OCI-LY3 (cell line): ENCODE data around the gene SRPX.

Source experiments
- H2AFZ ChIP-seq: fragments of 200-600, 300-600 bp; shearing (Covaris generic); 2 replicates; pipeline ENCODE4 v1.6.0; 2014; ENCODE audit warnings: antibody characterized with exemption, low read depth, low read length
- H3K27ac ChIP-seq: fragments of 200-600, 300-600 bp; sonication (generic); 2 replicates; pipeline ENCODE4 v1.5.1; 2014; ENCODE audit warnings: mild to moderate bottlenecking, low read length, moderate library complexity, mixed read lengths
- H3K27me3 ChIP-seq: fragments of 200-600, 300-600 bp; sonication (generic); 2 replicates; pipeline ENCODE4 v1.6.1; 2014; ENCODE audit warnings: low read depth, low read length, mixed read lengths
- H3K36me3 ChIP-seq: fragments of 200-600, 300-600 bp; sonication (generic); replicated peaks from 2 replicates; pipeline ENCODE3; 2014; ENCODE audit warnings: low read depth, low read length, mixed read lengths
- H3K4me1 ChIP-seq: fragments of 300-600, 200-600 bp; sonication (generic); 2 replicates; pipeline ENCODE4 v1.6.1; 2014; ENCODE audit warnings: low read length, mixed read lengths
- H3K4me2 ChIP-seq: fragments of 200-600, 300-600 bp; sonication (generic); 2 replicates; pipeline ENCODE4 v1.6.1; 2014; ENCODE audit warnings: low read length, mixed read lengths
- H3K4me3 ChIP-seq: fragments of 300-600, 200-600 bp; sonication (generic); 2 replicates; pipeline ENCODE4 v1.5.1; 2014; ENCODE audit warnings: antibody characterized with exemption, mild to moderate bottlenecking, low read length, moderate library complexity
- H3K79me2 ChIP-seq: fragments of 300-600, 200-600 bp; shearing (Covaris generic); 2 replicates; pipeline ENCODE4 v1.6.1; 2014; ENCODE audit warnings: mild to moderate bottlenecking, low read length, mixed read lengths
- H3K9ac ChIP-seq: fragments of 300-600, 200-600 bp; shearing (Covaris generic); 2 replicates; pipeline ENCODE4 v1.6.0; 2014; ENCODE audit warnings: mild to moderate bottlenecking, low read length, moderate library complexity
- H3K9me3 ChIP-seq: fragments of 200-600, 300-600 bp; shearing (Covaris generic); 2 replicates; pipeline ENCODE4 v1.6.1; 2014; ENCODE audit warnings: low read length, mixed read lengths; ENCODE audit not compliant: insufficient read depth
- H4K20me1 ChIP-seq: fragments of 200-600, 300-600 bp; sonication (generic); 2 replicates; pipeline ENCODE4 v1.6.1; 2016; ENCODE audit warnings: low read length, mixed read lengths; ENCODE audit not compliant: insufficient read depth
- EZH2phosphoT487 ChIP-seq: fragments of 200-600 bp; shearing (Covaris generic); IDR thresholded peaks from 2 replicates; pipeline ENCODE4 v1.6.1; 2018; ENCODE audit warnings: antibody characterized with exemption, mixed run types, low read depth
- TF ChIP-seq, protein P1 (sequence below): fragments of 200-600, 300-600 bp; sonication (generic); IDR thresholded peaks from 2 replicates; pipeline ENCODE4 v1.5.1; 2014; ENCODE audit warnings: antibody characterized with exemption, low read length, low read depth

The SRPX gene

GRCh38 chrX:38109042-38109898 lies 111.4 kb downstream of the SRPX start:
- no peaks in the 10 kb centered on the region for H3K27me3 ChIP-seq

GRCh38 chrX:38108364-38108763 lies 112.3 kb downstream of the SRPX start:
- Histone ChIP-seq H3K9me3 (no peaks in the 10 kb centered on the region), H3K4me2 (no peak overlapping the region), H3K27ac (no peak overlapping the region), H3K36me3 (no peaks in the 10 kb centered on the region), H3K27me3 (no peaks in the 10 kb centered on the region), H3K4me1 (no peaks in the 10 kb centered on the region), H4K20me1 (no peaks in the 10 kb centered on the region), H2AFZ (no peak overlapping the region), H3K9ac (no peak overlapping the region), H3K79me2 (no peaks in the 10 kb centered on the region), H3K4me3 (no peak overlapping the region)
- TF ChIP-seq, protein P1, sequence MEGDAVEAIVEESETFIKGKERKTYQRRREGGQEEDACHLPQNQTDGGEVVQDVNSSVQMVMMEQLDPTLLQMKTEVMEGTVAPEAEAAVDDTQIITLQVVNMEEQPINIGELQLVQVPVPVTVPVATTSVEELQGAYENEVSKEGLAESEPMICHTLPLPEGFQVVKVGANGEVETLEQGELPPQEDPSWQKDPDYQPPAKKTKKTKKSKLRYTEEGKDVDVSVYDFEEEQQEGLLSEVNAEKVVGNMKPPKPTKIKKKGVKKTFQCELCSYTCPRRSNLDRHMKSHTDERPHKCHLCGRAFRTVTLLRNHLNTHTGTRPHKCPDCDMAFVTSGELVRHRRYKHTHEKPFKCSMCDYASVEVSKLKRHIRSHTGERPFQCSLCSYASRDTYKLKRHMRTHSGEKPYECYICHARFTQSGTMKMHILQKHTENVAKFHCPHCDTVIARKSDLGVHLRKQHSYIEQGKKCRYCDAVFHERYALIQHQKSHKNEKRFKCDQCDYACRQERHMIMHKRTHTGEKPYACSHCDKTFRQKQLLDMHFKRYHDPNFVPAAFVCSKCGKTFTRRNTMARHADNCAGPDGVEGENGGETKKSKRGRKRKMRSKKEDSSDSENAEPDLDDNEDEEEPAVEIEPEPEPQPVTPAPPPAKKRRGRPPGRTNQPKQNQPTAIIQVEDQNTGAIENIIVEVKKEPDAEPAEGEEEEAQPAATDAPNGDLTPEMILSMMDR: no peak
- no peak for TF ChIP-seq EZH2phosphoT487

More at GRCh38 chrX:38109042-38109898, 111.4 kb downstream of the SRPX start:
- Histone ChIP-seq H3K9ac (no peak overlapping the region), H3K27ac (no peak overlapping the region), H4K20me1 (no peaks in the 10 kb centered on the region), H3K4me2 (no peak overlapping the region), H3K4me1 (no peaks in the 10 kb centered on the region), H3K36me3 (no peaks in the 10 kb centered on the region), H2AFZ (no peak overlapping the region), H3K4me3 (no peak overlapping the region), H3K79me2 (no peaks in the 10 kb centered on the region), H3K9me3 (no peaks in the 10 kb centered on the region)
- TF ChIP-seq, protein P1: no peak
- TF ChIP-seq EZH2phosphoT487: no peak

- TF ChIP-seq, protein P1: no peak
- no peak for TF ChIP-seq EZH2phosphoT487
- Histone ChIP-seq H3K9ac (no peak overlapping the region), H3K27me3 (no peaks in the 10 kb centered on the region), H3K27ac (no peak overlapping the region), H3K4me3 (no peak overlapping the region), H4K20me1 (no peaks in the 10 kb centered on the region), H3K4me1 (no peaks in the 10 kb centered on the region), H3K79me2 (no peaks in the 10 kb centered on the region), H3K4me2 (no peak overlapping the region), H3K9me3 (no peaks in the 10 kb centered on the region), H3K36me3 (no peaks in the 10 kb centered on the region), H2AFZ (no peak overlapping the region)
Measured at GRCh38 chrX:38106991-38107655, 113.5 kb downstream of the SRPX start.

- Histone ChIP-seq H3K4me3 (no peak overlapping the region), H3K9ac (no peak overlapping the region), H2AFZ (no peak overlapping the region), H3K36me3 (no peaks in the 10 kb centered on the region), H3K27ac (no peak overlapping the region), H3K27me3 (no peaks in the 10 kb centered on the region), H4K20me1 (no peaks in the 10 kb centered on the region), H3K9me3 (no peaks in the 10 kb centered on the region), H3K4me2 (no peak overlapping the region), H3K4me1 (no peaks in the 10 kb centered on the region), H3K79me2 (no peaks in the 10 kb centered on the region)
- no peak for TF ChIP-seq EZH2phosphoT487
- TF ChIP-seq, protein P1: no peak
Measured at GRCh38 chrX:38105216-38105725, 115.4 kb downstream of the SRPX start.
